DOHH2 (cell line): ENCODE data around the gene TXNDC17.

Experiments used
- H3F3A ChIP-seq: fragments of 200-600 bp; sonication (generic), shearing (Covaris generic); 2 replicates; pipeline ENCODE4 v1.6.0; 2016; ENCODE audit warnings: antibody characterized with exemption, mild to moderate bottlenecking; ENCODE audit not compliant: control insufficient read depth, insufficient read depth
- H3K27ac ChIP-seq: fragments of 200-600 bp; sonication (generic); 2 replicates; pipeline ENCODE4 v1.5.1; 2014; ENCODE audit warnings: low read depth, mild to moderate bottlenecking, low read length, moderate library complexity
- H3K27me3 ChIP-seq: fragments of 200-600 bp; sonication (generic); 2 replicates; pipeline ENCODE4 v1.6.1; 2014; ENCODE audit warnings: mild to moderate bottlenecking, low read length, mixed read lengths; ENCODE audit not compliant: control insufficient read depth
- H3K36me3 ChIP-seq: fragments of 200-600 bp; sonication (generic); 2 replicates; pipeline ENCODE4 v1.6.1; 2014; ENCODE audit warnings: mild to moderate bottlenecking, low read length, moderate library complexity, mixed read lengths; ENCODE audit not compliant: control insufficient read depth
- H3K4me1 ChIP-seq: fragments of 200-600 bp; sonication (generic); 2 replicates; pipeline ENCODE4 v1.6.1; 2014; ENCODE audit warnings: mild to moderate bottlenecking, low read length, mixed read lengths; ENCODE audit not compliant: control insufficient read depth
- H3K4me2 ChIP-seq: fragments of 200-600 bp; sonication (generic); 2 replicates; pipeline ENCODE4 v1.6.0; 2014; ENCODE audit warnings: mild to moderate bottlenecking, low read length, moderate library complexity
- H3K4me3 ChIP-seq: fragments of 200-600 bp; sonication (generic); 2 replicates; pipeline ENCODE4 v1.5.1; 2014; ENCODE audit warnings: mild to moderate bottlenecking, low read length, mixed read lengths
- H3K79me2 ChIP-seq: fragments of 200-600 bp; sonication (generic); 2 replicates; pipeline ENCODE4 v1.6.1; 2014; ENCODE audit warnings: mild to moderate bottlenecking, low read length, mixed read lengths; ENCODE audit not compliant: control insufficient read depth
- H3K9me2 ChIP-seq: fragments of 200-600 bp; sonication (generic); replicated peaks from 2 replicates; pipeline ENCODE4 v1.6.1; 2014; ENCODE audit warnings: mild to moderate bottlenecking, low read length, mixed read lengths; ENCODE audit not compliant: control insufficient read depth
- H3K9me3 ChIP-seq: fragments of 200-600 bp; sonication (generic); 2 replicates; pipeline ENCODE4 v1.6.1; 2014; ENCODE audit warnings: antibody characterized with exemption, low read length, mixed read lengths; ENCODE audit not compliant: control insufficient read depth, insufficient read depth
- H4K20me1 ChIP-seq: fragments of 200-600 bp; sonication (generic); 2 replicates; pipeline ENCODE4 v1.6.0; 2014; ENCODE audit warnings: low read depth, mild to moderate bottlenecking, antibody characterized with exemption, low read length, moderate library complexity; ENCODE audit not compliant: control insufficient read depth, insufficient read depth
- CTCF ChIP-seq: fragments of 200-600 bp; sonication (generic); IDR thresholded peaks from one replicate; pipeline ENCODE4 v1.5.1; 2014; ENCODE audit warnings: antibody characterized with exemption, mild to moderate bottlenecking, low read depth, low read length; ENCODE audit not compliant: poor library complexity, severe bottlenecking
- EZH2phosphoT487 ChIP-seq: fragments of 200-600 bp; sonication (generic); IDR thresholded peaks from 2 replicates; pipeline ENCODE4 v1.6.1; 2017; ENCODE audit warnings: borderline replicate concordance, mild to moderate bottlenecking, antibody characterized with exemption, low read length, moderate library complexity, mixed read lengths

Gene TXNDC17

GRCh38 chr17:6682339-6682738 is 41.5 kb downstream of the TXNDC17 start:
- no peak overlapping the region for H3K4me2 ChIP-seq
- H3K36me3 ChIP-seq, result no peaks in the 10 kb centered on the region
- no peaks in the 10 kb centered on the region for H3K9me3 ChIP-seq
- no peak overlapping the region for H3K27ac ChIP-seq
- no peaks in the 10 kb centered on the region for H3K9me2 ChIP-seq
- no peaks in the 10 kb centered on the region for H3K4me1 ChIP-seq
- no peaks in the 10 kb centered on the region for H3F3A ChIP-seq
- no peak overlapping the region for H3K4me3 ChIP-seq
- H3K27me3 ChIP-seq, result peaks cover 17% of the 10 kb centered on the region
- no peaks in the 10 kb centered on the region for H3K79me2 ChIP-seq
- H4K20me1 ChIP-seq, result no peaks in the 10 kb centered on the region
- no peak for TF ChIP-seq CTCF
- no peak for TF ChIP-seq EZH2phosphoT487

DNA sequence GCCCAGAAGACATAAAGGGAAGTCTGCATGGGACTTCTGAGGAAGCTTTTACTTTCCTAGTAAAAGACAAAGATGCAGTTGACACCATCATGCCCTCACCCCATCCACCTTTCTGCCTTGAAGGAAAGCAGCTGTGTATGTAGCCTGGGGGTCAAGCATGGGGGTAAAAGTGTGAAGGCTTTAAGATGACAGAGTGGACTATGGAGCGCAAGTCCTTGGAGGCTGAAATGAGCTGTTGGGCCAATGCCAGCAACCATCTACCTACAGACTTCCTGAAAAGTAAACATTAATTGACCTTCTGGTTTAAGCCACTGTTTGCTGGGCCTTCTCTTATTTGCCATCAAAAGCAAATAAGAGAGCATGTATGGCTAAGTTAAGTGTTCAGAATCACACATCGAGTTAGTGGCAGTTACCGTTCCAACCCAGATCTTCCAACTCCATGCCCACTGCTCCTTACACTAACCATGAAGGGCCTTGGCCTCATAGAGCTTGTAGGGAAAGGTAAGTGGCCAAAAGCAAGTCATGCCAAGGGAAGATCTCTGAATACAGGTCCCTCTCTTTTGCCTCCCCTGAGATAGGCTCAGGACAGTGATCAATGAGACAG is 42.3 kb downstream of the TXNDC17 start:
- TF ChIP-seq CTCF (no peak), EZH2phosphoT487 (no peak)
- H3K4me3 ChIP-seq, result no peak overlapping the region
- peaks cover 9% of the 10 kb centered on the region; the same call in 1 of the 2 replicates for H3K27me3 ChIP-seq
- H3K4me1 ChIP-seq, result no peaks in the 10 kb centered on the region
- H3K4me2 ChIP-seq, result no peak overlapping the region
- no peaks in the 10 kb centered on the region for H3K36me3 ChIP-seq
- no peaks in the 10 kb centered on the region for H3K9me2 ChIP-seq
- H4K20me1 ChIP-seq, result no peaks in the 10 kb centered on the region
- H3K79me2 ChIP-seq, result no peaks in the 10 kb centered on the region
- H3K27ac ChIP-seq, result no peak overlapping the region
- H3K9me3 ChIP-seq, result no peaks in the 10 kb centered on the region
- no peaks in the 10 kb centered on the region for H3F3A ChIP-seq

GRCh38 chr17:6683730-6684459 is 43.0 kb downstream of the TXNDC17 start:
- Histone ChIP-seq H3K4me2 (no peak overlapping the region), H3K27ac (no peak overlapping the region), H3K4me1 (no peaks in the 10 kb centered on the region)

More at GRCh38 chr17:6683730-6684459, 43.0 kb downstream of the TXNDC17 start:
- H3K36me3 ChIP-seq, result no peaks in the 10 kb centered on the region
- peaks cover 3% of the 10 kb centered on the region; the same call in 1 of the 2 replicates for H3K27me3 ChIP-seq
- no peak for TF ChIP-seq EZH2phosphoT487
- TF ChIP-seq CTCF, result no peak
- no peaks in the 10 kb centered on the region for H3K9me2 ChIP-seq
- no peaks in the 10 kb centered on the region for H4K20me1 ChIP-seq
- H3F3A ChIP-seq, result no peaks in the 10 kb centered on the region
- H3K79me2 ChIP-seq, result no peaks in the 10 kb centered on the region
- no peak overlapping the region for H3K4me3 ChIP-seq
- H3K9me3 ChIP-seq, result no peaks in the 10 kb centered on the region
